Measurements from ENCODE around the gene TTLL1.

Gene TTLL1

DNA sequence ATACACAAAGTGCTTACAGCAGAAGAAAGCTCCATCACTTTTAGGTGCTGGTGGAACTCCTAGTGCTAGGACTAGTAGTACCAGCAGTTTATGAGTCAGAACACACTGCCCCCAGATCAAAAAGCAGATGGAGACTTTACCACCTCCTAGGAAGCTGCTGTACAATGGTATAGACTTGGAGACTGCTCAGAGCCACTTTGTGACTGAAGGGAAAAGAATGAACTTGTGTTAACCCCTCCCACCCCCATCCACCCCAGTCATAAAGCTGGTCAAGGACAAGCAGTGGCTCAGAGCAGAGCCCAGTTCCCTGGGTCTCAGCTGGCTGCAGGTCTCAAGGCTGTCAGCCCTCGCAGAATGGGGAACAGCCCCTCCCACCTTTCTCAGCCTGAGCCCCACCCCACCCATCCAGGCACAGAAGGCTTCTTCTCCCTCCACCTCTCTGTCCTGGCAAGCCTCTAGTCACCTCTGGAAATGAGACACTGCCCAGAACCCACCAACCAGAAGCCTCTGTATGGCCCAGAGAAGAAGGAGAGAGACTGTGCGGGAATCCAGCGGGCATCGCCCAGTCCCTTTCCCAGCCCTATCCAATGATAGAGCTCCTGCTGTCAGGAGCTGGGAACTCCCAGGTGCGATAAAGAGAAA is 98.1 kb downstream of the TTLL1 start:
- DNase-seq (no peak), ATAC-seq (ENCODE audit: insufficient read depth, low read depth) (no peak)
- Histone ChIP-seq H4K20me1 (ENCODE audit: insufficient read depth, low read length) (peaks cover 62% of the 10 kb centered on the region), H3K4me3 (ENCODE audit: low read depth in 1 of 2, low read length in 2 of 2) (no peak overlapping the region), H3K36me3 (ENCODE audit: insufficient read depth, low read length) (peaks cover 15% of the 10 kb centered on the region), H3K9ac (ENCODE audit: low read depth, low read length) (no peak overlapping the region), H3K4me1 (ENCODE audit: insufficient read depth, low read length) (no peaks in the 10 kb centered on the region), H3K9me3 (ENCODE audit: insufficient read depth, low read length, severe bottlenecking) (no peaks in the 10 kb centered on the region), H3K79me2 (ENCODE audit: insufficient read depth, low read length) (peaks cover 90% of the 10 kb centered on the region), H3K27me3 (ENCODE audit: insufficient read depth, low read length, poor library complexity) (no peaks in the 10 kb centered on the region), H3K4me2 (ENCODE audit: insufficient read depth, low read length) (no peak overlapping the region), H2AFZ (ENCODE audit: low read depth, low read length) (no peak overlapping the region), H3K27ac (ENCODE audit: low read length) (no peak overlapping the region)
- TF ChIP-seq, protein P1, sequence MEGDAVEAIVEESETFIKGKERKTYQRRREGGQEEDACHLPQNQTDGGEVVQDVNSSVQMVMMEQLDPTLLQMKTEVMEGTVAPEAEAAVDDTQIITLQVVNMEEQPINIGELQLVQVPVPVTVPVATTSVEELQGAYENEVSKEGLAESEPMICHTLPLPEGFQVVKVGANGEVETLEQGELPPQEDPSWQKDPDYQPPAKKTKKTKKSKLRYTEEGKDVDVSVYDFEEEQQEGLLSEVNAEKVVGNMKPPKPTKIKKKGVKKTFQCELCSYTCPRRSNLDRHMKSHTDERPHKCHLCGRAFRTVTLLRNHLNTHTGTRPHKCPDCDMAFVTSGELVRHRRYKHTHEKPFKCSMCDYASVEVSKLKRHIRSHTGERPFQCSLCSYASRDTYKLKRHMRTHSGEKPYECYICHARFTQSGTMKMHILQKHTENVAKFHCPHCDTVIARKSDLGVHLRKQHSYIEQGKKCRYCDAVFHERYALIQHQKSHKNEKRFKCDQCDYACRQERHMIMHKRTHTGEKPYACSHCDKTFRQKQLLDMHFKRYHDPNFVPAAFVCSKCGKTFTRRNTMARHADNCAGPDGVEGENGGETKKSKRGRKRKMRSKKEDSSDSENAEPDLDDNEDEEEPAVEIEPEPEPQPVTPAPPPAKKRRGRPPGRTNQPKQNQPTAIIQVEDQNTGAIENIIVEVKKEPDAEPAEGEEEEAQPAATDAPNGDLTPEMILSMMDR (IDR thresholded peaks at IDR 0.05; ENCODE audit: borderline replicate concordance, extremely low read depth, low read length, poor library complexity, severe bottlenecking): no peak
- TF ChIP-seq EZH2 (IDR thresholded peaks at IDR 0.05; ENCODE audit: borderline replicate concordance, low read depth, low read length, severe bottlenecking): no peak

DNA sequence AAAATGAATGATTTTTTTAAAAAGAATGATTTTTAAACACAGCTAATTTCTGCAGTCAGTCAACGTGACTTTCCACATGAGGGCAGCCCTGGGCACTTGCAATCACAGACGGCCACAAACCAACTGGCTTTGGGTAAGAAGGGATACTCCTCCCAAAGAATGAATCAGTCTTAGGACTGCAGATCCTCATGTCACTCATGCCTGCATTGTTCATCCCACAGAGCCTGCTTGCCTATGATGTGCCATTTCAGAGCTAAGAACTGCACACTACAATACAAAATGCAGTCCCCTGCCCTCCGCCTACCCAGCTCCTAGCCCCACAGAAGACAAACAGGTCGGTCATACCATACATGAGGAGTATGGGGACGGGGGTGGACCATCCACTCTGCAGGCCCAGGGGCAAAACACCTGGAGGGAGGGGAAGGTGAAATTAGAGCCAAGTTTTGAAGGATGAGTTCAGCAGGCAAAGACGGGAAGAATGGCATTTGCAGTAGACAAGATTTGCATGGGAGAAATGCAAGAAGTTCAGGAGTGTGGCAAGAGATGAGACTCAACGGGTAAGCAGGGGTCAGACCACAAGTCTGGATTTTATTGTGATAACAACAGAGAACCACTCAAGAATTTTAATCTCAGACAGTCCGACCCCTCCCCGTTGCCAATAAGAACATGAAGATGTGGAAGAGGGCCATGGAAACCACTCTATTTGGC is 98.9 kb downstream of the TTLL1 start:
- no peak for TF ChIP-seq EZH2 (IDR thresholded peaks at IDR 0.05; ENCODE audit: borderline replicate concordance, low read depth, low read length, severe bottlenecking)
- TF ChIP-seq, protein P1 (IDR thresholded peaks at IDR 0.05; ENCODE audit: borderline replicate concordance, extremely low read depth, low read length, poor library complexity, severe bottlenecking): no peak
- H2AFZ ChIP-seq (ENCODE audit: low read depth, low read length): no peak overlapping the region
- no peaks in the 10 kb centered on the region for H3K27me3 ChIP-seq (ENCODE audit: insufficient read depth, low read length, poor library complexity)
- DNase-seq (no peak), ATAC-seq (ENCODE audit: insufficient read depth, low read depth) (no peak)
- H3K4me3 ChIP-seq (ENCODE audit: low read depth in 1 of 2, low read length in 2 of 2): no peak overlapping the region
- H3K79me2 ChIP-seq (ENCODE audit: insufficient read depth, low read length): peaks cover 91% of the 10 kb centered on the region
- H4K20me1 ChIP-seq (ENCODE audit: insufficient read depth, low read length): peaks cover 65% of the 10 kb centered on the region
- H3K9ac ChIP-seq (ENCODE audit: low read depth, low read length): no peak overlapping the region
- no peaks in the 10 kb centered on the region for H3K4me1 ChIP-seq (ENCODE audit: insufficient read depth, low read length)
- no peaks in the 10 kb centered on the region for H3K9me3 ChIP-seq (ENCODE audit: insufficient read depth, low read length, severe bottlenecking)
- H3K4me2 ChIP-seq (ENCODE audit: insufficient read depth, low read length): no peak overlapping the region
- no peak overlapping the region for H3K27ac ChIP-seq (ENCODE audit: low read length)
- H3K36me3 ChIP-seq (ENCODE audit: insufficient read depth, low read length): peaks cover 15% of the 10 kb centered on the region
